Muscle layer of colon (tissue), 2 donors: ENCODE data around the gene DST.

Experiments
- H3K27ac ChIP-seq: one replicate; pipeline ENCODE4 v1.7.0; 2013; ENCODE audit warnings: low read depth, mild to moderate bottlenecking, low read length, moderate library complexity
- H3K27me3 ChIP-seq, 2 donors: one replicate each; pipeline ENCODE4 v1.7.0; 2013; ENCODE audit warnings: low read length in 2 of 2, mild to moderate bottlenecking in 2 of 2; ENCODE audit not compliant: insufficient read depth in 2 of 2, control insufficient read depth in 1 of 2
- H3K36me3 ChIP-seq: one replicate; pipeline ENCODE4 v1.7.0; 2013; ENCODE audit warnings: mild to moderate bottlenecking, low read length; ENCODE audit not compliant: insufficient read depth
- H3K4me1 ChIP-seq: one replicate; pipeline ENCODE4 v1.7.0; 2013; ENCODE audit warnings: mild to moderate bottlenecking, low read length; ENCODE audit not compliant: insufficient read depth
- H3K4me3 ChIP-seq, 2 donors: one replicate each; pipeline ENCODE4 v1.7.0; 2013; ENCODE audit warnings: low read length in 2 of 2, low read depth in 1 of 2, mild to moderate bottlenecking in 1 of 2, moderate library complexity in 1 of 2
- H3K9ac ChIP-seq: one replicate; pipeline ENCODE4 v1.7.0; 2013; ENCODE audit warnings: low read length
- H3K9me3 ChIP-seq: one replicate; pipeline ENCODE4 v1.7.0; 2013; ENCODE audit warnings: mild to moderate bottlenecking, low read length
- donor health status: abdominal sarcoma.
- donor health status: Adenocarcinoma of cecum.

DST gene

DNA sequence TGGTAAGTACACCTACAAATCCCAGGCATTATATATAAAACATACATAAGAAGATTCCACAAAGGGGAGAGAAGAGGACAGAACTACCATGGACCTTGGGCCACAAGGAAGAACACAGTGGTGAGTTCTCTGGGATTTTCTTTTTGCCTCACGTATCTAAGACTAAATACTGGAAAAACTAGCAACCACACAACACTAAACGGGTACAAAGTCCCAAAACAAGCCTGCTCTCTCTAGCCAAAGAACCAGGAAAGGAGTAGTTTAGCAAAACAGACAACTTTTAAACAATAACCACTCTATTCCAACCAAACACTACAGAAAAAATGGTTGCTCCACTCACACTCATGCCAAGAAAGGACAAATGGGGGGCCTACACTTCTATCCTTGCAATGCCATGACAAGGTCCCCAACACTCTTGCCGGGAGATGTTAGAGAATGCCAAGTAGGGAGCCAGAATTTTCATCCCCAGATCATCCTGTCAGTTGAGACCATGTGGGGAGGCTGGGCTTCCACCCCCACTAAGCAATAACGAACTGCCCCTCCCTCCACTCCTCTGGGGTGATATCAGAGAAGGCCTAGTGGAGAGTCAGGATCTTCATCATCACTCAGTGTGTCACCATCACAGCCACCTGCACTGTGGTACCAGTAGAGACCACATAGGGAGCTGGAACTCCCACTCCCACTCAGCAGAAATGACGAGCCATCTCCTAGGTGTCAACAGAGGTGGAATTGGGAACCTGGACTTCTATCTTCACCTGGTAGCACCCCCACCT, 123.5 kb downstream of the DST start:
- Histone ChIP-seq H3K27me3 (no peaks in the 10 kb centered on the region), H3K4me3 (no peak overlapping the region), H3K27ac (peak overlapping the region; percentile 12), H3K9me3 (no peaks in the 10 kb centered on the region), H3K36me3 (peaks cover 26% of the 10 kb centered on the region), H3K4me1 (peaks cover 67% of the 10 kb centered on the region), H3K9ac (no peak overlapping the region)

DNA sequence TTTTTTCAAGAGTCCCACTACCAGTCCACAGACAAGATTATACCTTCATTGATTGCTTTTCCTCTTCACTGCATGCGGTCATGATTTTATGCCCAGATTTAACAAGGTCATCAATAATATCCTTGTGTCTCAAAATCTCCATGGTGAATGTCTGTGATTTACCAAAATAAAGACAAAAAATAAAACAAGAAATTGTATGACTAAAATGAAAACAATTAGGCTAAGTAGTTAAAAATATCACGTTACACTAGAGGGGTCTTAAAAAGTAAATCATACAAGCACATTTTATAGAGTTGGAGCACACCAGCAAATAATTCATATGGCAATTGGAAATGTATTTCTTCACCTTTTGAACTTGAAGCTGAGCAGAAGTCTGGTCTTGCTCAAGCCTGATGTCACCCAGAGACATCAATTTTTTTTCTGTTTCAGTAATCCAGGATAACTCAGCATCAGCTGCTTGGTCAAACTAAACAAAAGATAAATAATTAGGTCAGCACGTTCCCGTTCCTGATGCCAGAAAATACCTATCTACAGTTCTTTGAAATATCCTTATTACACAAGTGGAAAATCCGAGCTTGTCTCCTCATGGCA, 125.4 kb downstream of the DST start:
- Histone ChIP-seq H3K4me1 (peaks cover 57% of the 10 kb centered on the region), H3K27me3 (no peaks in the 10 kb centered on the region), H3K4me3 (no peak overlapping the region), H3K27ac (peak overlapping the region; percentile 41), H3K36me3 (peaks cover 40% of the 10 kb centered on the region), H3K9me3 (no peaks in the 10 kb centered on the region), H3K9ac (no peak overlapping the region)

DNA sequence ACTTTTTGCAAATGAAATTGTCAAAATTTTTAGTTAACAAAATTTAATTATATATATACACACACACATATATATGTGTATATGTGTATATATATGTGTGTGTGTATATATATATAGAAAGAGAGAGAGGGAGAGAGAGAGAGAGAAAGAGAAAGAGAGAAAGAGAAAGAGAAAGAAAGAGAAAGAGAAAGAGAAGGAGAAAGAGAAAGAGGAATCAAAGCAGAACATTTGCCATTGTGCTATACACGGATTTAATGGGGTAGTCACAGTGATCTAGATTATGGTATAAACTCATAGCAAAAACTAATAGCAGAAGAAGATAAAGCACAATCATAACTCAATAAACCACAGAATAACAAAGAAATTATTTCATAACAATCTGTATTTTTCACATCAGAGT, 126.7 kb downstream of the DST start:
- Histone ChIP-seq H3K27me3 (no peaks in the 10 kb centered on the region), H3K4me3 (no peak overlapping the region), H3K9ac (no peak overlapping the region), H3K27ac (no peak overlapping the region), H3K9me3 (no peaks in the 10 kb centered on the region), H3K4me1 (peaks cover 51% of the 10 kb centered on the region), H3K36me3 (peaks cover 46% of the 10 kb centered on the region)

DNA sequence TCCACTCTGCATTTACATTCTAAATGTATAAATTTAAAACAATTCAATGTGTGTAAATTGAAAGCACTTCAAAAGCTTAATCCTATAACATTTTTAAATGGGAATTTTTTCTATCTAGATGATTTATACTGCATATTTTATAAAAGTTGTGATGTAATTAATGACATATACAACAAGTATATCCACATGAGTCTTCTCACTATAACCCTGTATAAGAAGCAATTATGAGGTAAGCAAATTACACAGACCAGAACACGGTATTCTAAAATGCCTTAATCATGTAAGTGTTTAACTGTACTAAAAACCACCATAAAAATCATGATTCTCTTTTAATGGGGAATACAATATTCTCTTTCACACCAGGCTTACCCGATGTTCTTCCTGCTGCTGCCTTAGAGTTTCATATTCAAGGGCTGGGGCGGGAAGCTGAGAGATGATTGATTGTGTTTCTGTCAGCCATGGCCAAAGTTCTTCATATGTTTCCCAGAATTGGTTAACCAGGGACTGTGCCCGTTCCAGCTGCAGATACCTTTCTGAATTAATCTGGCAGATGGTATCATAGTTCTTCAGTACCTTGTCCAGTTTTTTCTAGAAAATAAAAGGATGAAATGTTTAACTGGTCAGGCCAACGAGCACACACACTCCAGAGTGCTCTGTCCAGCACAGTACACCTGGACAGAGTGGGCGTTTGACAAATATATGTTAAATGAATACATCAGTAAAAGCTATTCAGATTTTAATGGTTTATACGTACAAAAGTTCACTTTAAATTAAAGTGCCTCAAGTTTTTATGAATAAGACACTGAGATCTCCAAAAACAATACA, 127.4 kb downstream of the DST start:
- Histone ChIP-seq H3K9ac (no peak overlapping the region), H3K27me3 (no peaks in the 10 kb centered on the region), H3K36me3 (peaks cover 49% of the 10 kb centered on the region), H3K4me1 (peaks cover 52% of the 10 kb centered on the region), H3K27ac (peak overlapping the region; percentile 65), H3K9me3 (no peaks in the 10 kb centered on the region), H3K4me3 (peak overlapping the region in 1 of 2 donors; percentile 12)

DNA sequence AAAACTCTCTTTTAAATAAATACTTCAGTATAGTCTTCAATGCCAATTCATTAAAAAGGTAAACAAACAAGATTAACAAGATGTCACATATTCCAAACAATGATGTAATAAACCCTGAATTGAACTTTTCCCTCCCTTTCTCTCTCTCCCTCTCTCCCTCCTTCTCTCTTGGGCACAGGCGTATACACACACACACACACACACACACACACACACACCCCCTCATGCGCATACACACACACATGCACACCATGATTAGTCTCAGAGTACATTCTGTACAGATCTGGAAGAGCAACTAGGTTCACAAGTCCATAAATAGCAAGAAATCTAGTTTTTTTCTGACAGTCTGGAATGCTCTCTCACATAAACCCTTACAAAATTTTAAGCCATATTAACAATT, 128.3 kb downstream of the DST start:
- H3K27me3 ChIP-seq, result no peaks in the 10 kb centered on the region
- no peaks in the 10 kb centered on the region for H3K9me3 ChIP-seq
- H3K9ac ChIP-seq, result no peak overlapping the region
- H3K27ac ChIP-seq, result peak overlapping the region; percentile 65
- peaks cover 50% of the 10 kb centered on the region for H3K4me1 ChIP-seq
- peaks cover 54% of the 10 kb centered on the region for H3K36me3 ChIP-seq
- H3K4me3 ChIP-seq, result no peak overlapping the region

DNA sequence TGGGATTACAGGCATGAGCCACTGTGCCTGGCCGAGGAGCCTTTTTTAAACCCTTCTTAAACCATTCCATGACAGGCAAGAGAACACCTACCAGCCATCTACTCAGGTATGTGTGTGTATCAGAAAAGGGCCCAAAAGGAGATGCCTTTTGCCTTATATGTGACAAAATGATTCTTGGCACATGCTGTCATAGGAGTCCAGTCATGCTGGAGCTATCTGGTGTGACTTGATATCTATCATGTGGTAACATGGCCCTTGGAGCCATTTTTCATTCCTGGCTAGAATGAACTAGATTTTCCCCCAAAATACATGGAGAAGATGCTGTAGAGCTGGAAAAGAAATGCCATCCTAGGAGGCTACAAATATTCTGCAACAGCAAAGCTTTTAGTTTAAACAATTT, 129.1 kb downstream of the DST start:
- Histone ChIP-seq H3K4me3 (no peak overlapping the region), H3K27ac (peak overlapping the region; percentile 65), H3K9me3 (no peaks in the 10 kb centered on the region), H3K36me3 (peaks cover 55% of the 10 kb centered on the region), H3K9ac (no peak overlapping the region), H3K27me3 (no peaks in the 10 kb centered on the region), H3K4me1 (peaks cover 54% of the 10 kb centered on the region)

DNA sequence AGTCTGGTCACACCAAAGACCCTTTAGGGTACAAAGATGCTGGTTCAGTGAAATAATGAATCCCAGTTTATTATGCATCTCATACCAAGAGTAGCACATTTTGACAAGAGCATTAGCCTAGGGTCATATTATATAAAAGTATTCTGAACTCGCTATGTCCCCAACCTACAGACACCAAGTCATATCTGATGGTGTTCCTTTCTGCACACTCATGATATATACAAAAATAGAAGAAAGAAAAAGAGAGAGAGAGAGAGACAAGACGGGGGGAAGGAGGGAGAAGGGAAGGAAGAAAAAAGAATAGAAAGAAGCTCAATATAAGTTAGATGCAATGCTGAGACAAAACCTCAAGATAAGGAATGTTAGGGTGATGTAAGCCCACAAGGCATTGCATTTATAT, 131.1 kb downstream of the DST start:
- peaks cover 70% of the 10 kb centered on the region for H3K36me3 ChIP-seq

DNA sequence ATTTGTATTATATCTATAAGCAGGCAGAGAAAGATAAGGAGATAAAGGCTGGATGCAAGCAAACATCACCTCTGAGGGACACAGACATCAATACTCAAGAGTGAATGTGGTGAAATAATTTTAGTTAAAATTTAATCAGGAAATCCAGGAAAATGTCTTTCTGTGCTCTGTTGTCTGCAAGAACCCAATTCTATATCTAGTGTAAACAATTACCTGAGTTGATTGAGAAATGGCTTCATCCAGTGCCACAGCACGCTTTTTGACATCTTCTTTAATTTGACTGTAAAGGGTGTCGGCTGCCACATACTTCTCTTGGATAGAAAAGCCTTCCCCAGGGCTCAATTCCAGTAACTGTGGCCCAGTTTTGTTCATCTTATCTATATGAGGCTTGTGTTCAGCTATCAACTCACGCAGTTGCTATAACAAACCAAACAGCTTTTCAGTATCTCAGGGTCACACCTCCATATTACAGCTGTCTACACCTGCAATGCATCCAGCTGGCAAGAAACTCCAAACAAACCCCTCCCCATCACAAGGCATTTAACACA, 131.6 kb downstream of the DST start:
- peaks cover 58% of the 10 kb centered on the region for H3K4me1 ChIP-seq
- H3K4me3 ChIP-seq, result no peak overlapping the region
- H3K27ac ChIP-seq, result peak overlapping the region; percentile 16
- H3K9ac ChIP-seq, result no peak overlapping the region
- H3K9me3 ChIP-seq, result no peaks in the 10 kb centered on the region
- peaks cover 70% of the 10 kb centered on the region for H3K36me3 ChIP-seq
- H3K27me3 ChIP-seq, result no peaks in the 10 kb centered on the region

More for the DNA sequence above, 131.1 kb downstream of the DST start:
- Histone ChIP-seq H3K9me3 (no peaks in the 10 kb centered on the region), H3K27me3 (no peaks in the 10 kb centered on the region), H3K4me3 (no peak overlapping the region), H3K9ac (no peak overlapping the region), H3K4me1 (peaks cover 58% of the 10 kb centered on the region), H3K27ac (peak overlapping the region; percentile 16)

DNA sequence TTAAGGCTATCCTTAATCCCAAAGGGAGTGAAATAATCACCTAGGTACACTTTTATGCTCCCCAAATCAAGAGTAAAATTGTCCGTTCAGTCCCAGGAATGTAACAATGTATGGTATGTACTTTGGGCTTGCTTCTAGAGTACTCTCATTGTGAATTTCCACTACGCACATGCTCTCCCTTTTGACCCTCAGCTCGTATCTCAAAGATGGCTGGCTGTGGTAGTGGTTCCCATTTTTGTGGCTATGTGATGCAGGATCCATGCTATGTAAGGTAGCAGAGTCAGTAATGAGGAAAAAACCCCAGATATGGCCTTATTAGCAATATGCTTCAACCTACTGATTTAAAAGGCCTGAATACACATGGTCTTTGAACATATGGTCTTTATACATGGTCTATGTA, 133.7 kb downstream of the DST start:
- H3K27me3 ChIP-seq, result no peaks in the 10 kb centered on the region
- peaks cover 64% of the 10 kb centered on the region for H3K36me3 ChIP-seq
- no peak overlapping the region for H3K27ac ChIP-seq
- H3K4me1 ChIP-seq, result peaks cover 53% of the 10 kb centered on the region
- no peak overlapping the region for H3K9ac ChIP-seq
- H3K4me3 ChIP-seq, result no peak overlapping the region
- H3K9me3 ChIP-seq, result no peaks in the 10 kb centered on the region

DNA sequence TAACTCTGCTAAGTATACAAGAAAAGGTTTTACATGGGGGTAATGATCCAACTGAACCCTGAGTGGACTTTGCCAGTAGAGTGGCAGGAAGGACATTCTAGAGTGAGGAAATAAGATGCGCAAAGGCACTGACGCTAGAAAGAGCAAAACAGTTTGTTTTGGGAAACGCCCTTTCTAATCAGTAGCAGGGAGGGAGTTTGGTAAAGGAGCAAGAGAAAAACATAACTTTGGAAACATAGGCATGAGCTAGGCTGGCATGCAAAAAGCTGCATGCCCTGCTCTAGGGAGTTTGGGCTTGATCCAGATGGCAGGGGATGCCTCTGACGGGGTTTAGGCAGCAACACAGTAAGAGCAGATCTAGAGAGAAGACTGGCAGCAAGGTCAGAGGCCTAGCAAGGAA, 135.2 kb downstream of the DST start:
- H3K4me1 ChIP-seq, result peaks cover 52% of the 10 kb centered on the region
- no peak overlapping the region for H3K9ac ChIP-seq
- H3K27ac ChIP-seq, result peak overlapping the region; percentile 24
- peaks cover 61% of the 10 kb centered on the region for H3K36me3 ChIP-seq
- H3K9me3 ChIP-seq, result no peaks in the 10 kb centered on the region
- no peak overlapping the region for H3K4me3 ChIP-seq
- H3K27me3 ChIP-seq, result no peaks in the 10 kb centered on the region

DNA sequence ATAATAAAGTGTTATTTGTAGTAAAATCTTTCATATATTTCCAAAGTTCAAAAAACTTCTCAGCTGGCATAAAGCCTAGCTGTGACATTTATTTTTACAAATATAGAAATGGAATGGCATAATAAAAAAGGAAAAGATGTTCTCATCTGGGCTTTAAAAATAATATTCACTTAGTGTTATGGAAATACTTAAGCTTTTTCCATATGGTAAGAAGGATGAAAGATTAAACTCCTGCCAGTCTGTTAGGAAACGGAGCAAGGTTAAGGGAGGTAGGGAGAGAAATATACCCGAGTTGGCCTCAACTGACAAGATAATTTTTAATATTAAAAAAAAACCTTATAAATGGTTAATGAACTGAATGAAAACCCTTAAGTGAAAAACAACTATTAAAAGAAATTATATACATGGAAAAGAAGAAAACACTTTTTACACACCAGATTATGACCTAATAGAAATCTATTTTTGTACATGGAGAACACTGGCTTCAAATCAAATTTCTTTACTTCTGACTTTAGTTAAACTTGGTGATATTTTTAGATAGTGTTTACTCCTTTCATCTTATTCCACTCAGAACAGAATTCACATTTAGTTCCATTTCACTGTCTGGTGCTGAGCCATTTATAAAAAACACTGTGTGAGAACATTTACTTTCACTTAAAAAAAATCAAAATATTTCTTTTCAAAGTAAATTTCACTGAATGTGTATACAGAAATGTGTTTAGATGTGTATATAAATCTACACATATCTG, 137.0 kb downstream of the DST start:
- no peak overlapping the region for H3K4me3 ChIP-seq
- H3K27me3 ChIP-seq, result no peaks in the 10 kb centered on the region
- no peaks in the 10 kb centered on the region for H3K9me3 ChIP-seq
- H3K36me3 ChIP-seq, result peaks cover 48% of the 10 kb centered on the region
- H3K27ac ChIP-seq, result peak overlapping the region; percentile 16
- H3K4me1 ChIP-seq, result peaks cover 49% of the 10 kb centered on the region
- no peak overlapping the region for H3K9ac ChIP-seq
